OCI-LY3 (cell line): ENCODE results near the gene HADHB.

Experiments
- H2AFZ ChIP-seq: fragments of 200-600, 300-600 bp; shearing (Covaris generic); 2 replicates; pipeline ENCODE4 v1.6.0; 2014; ENCODE audit warnings: antibody characterized with exemption, low read depth, low read length
- H3K27ac ChIP-seq: fragments of 200-600, 300-600 bp; sonication (generic); 2 replicates; pipeline ENCODE4 v1.5.1; 2014; ENCODE audit warnings: mild to moderate bottlenecking, low read length, moderate library complexity, mixed read lengths
- H3K27me3 ChIP-seq: fragments of 200-600, 300-600 bp; sonication (generic); 2 replicates; pipeline ENCODE4 v1.6.1; 2014; ENCODE audit warnings: low read depth, low read length, mixed read lengths
- H3K36me3 ChIP-seq: fragments of 200-600, 300-600 bp; sonication (generic); replicated peaks from 2 replicates; pipeline ENCODE3; 2014; ENCODE audit warnings: low read depth, low read length, mixed read lengths
- H3K4me1 ChIP-seq: fragments of 300-600, 200-600 bp; sonication (generic); 2 replicates; pipeline ENCODE4 v1.6.1; 2014; ENCODE audit warnings: low read length, mixed read lengths
- H3K4me2 ChIP-seq: fragments of 200-600, 300-600 bp; sonication (generic); 2 replicates; pipeline ENCODE4 v1.6.1; 2014; ENCODE audit warnings: low read length, mixed read lengths
- H3K4me3 ChIP-seq: fragments of 300-600, 200-600 bp; sonication (generic); 2 replicates; pipeline ENCODE4 v1.5.1; 2014; ENCODE audit warnings: antibody characterized with exemption, mild to moderate bottlenecking, low read length, moderate library complexity
- H3K79me2 ChIP-seq: fragments of 300-600, 200-600 bp; shearing (Covaris generic); 2 replicates; pipeline ENCODE4 v1.6.1; 2014; ENCODE audit warnings: mild to moderate bottlenecking, low read length, mixed read lengths
- H3K9ac ChIP-seq: fragments of 300-600, 200-600 bp; shearing (Covaris generic); 2 replicates; pipeline ENCODE4 v1.6.0; 2014; ENCODE audit warnings: mild to moderate bottlenecking, low read length, moderate library complexity
- H3K9me3 ChIP-seq: fragments of 200-600, 300-600 bp; shearing (Covaris generic); 2 replicates; pipeline ENCODE4 v1.6.1; 2014; ENCODE audit warnings: low read length, mixed read lengths; ENCODE audit not compliant: insufficient read depth
- H4K20me1 ChIP-seq: fragments of 200-600, 300-600 bp; sonication (generic); 2 replicates; pipeline ENCODE4 v1.6.1; 2016; ENCODE audit warnings: low read length, mixed read lengths; ENCODE audit not compliant: insufficient read depth
- EZH2phosphoT487 ChIP-seq: fragments of 200-600 bp; shearing (Covaris generic); IDR thresholded peaks from 2 replicates; pipeline ENCODE4 v1.6.1; 2018; ENCODE audit warnings: antibody characterized with exemption, mixed run types, low read depth
- TF ChIP-seq, protein P1 (sequence below): fragments of 200-600, 300-600 bp; sonication (generic); IDR thresholded peaks from 2 replicates; pipeline ENCODE4 v1.5.1; 2014; ENCODE audit warnings: antibody characterized with exemption, low read length, low read depth

HADHB gene

DNA sequence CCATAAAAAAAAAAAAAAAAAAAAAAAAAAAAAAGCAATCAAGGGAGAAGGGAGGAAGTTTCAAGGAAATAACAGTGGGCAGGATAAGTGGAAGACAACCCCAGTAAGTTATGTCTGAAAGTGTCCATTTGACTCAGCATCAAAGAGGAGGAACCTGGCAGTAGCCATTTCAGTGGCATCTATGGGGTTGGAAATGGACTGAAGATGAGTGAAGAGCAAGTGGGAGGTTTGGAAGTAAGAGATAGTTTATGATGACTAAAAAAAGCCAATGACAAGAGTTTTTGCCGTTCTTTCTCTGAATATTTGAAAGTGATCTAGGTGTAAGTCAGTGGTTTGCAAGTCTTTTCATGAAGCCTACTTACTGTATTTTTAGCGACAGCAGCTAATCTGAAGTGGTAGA is 92.0 kb downstream of the HADHB start:
- TF ChIP-seq, protein P1, sequence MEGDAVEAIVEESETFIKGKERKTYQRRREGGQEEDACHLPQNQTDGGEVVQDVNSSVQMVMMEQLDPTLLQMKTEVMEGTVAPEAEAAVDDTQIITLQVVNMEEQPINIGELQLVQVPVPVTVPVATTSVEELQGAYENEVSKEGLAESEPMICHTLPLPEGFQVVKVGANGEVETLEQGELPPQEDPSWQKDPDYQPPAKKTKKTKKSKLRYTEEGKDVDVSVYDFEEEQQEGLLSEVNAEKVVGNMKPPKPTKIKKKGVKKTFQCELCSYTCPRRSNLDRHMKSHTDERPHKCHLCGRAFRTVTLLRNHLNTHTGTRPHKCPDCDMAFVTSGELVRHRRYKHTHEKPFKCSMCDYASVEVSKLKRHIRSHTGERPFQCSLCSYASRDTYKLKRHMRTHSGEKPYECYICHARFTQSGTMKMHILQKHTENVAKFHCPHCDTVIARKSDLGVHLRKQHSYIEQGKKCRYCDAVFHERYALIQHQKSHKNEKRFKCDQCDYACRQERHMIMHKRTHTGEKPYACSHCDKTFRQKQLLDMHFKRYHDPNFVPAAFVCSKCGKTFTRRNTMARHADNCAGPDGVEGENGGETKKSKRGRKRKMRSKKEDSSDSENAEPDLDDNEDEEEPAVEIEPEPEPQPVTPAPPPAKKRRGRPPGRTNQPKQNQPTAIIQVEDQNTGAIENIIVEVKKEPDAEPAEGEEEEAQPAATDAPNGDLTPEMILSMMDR = no peak
- no peak for TF ChIP-seq EZH2phosphoT487
- Histone ChIP-seq H3K27me3 (peaks cover 13% of the 10 kb centered on the region; the same call in 1 of the 2 replicates), H3K27ac (no peak overlapping the region), H4K20me1 (no peaks in the 10 kb centered on the region), H3K79me2 (no peaks in the 10 kb centered on the region), H3K9me3 (no peaks in the 10 kb centered on the region), H3K4me2 (no peak overlapping the region), H3K36me3 (no peaks in the 10 kb centered on the region), H3K9ac (no peak overlapping the region), H3K4me1 (no peaks in the 10 kb centered on the region), H3K4me3 (no peak overlapping the region), H2AFZ (no peak overlapping the region)

DNA sequence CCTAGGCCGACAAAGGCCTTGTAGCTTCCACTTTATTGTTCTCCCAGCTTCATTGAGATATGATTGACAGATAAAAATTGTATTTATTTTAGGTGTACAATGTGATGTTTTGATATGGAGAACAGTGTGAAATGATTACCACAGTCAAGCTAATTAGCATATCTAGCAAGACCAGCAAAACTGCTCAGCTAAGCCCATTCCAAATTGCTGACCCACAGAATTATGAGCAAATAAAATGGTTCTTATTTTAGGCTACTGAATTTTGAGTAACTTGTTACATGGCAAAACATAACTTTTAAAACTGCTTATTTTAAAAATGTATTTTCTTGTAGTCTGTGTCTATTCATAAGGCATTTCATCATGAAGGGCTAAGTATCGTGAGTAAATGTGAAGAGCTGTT is 92.6 kb downstream of the HADHB start:
- Histone ChIP-seq H3K79me2 (no peaks in the 10 kb centered on the region), H3K4me1 (no peaks in the 10 kb centered on the region), H3K4me3 (no peak overlapping the region), H3K9me3 (no peaks in the 10 kb centered on the region), H3K9ac (no peak overlapping the region), H3K27ac (no peak overlapping the region), H3K27me3 (peaks cover 13% of the 10 kb centered on the region; the same call in 1 of the 2 replicates), H3K4me2 (no peak overlapping the region), H3K36me3 (no peaks in the 10 kb centered on the region), H2AFZ (no peak overlapping the region), H4K20me1 (no peaks in the 10 kb centered on the region)
- TF ChIP-seq, protein P1 = no peak
- TF ChIP-seq EZH2phosphoT487 = no peak
